ENCODE measurements around the gene WDR54.

DNA sequence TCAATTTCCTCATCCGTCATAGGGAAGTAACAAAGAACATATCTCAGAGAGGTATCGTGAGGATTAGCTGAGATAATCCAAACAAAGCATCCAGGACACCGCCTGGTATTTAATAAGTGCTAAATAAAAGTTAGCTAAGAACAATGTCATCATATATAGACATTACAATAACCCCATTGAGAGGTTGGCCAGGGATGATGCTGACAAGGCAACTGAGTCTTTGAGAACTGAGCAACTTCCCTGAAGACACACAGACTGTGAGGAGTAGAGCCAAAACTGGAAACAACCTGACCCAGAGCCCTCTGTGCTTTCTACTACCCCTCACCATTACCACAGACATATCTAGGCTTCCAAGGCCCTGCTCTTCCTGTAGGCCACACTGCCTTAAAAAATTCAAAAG, 39.8 kb upstream of the WDR54 start:
- TF ChIP-seq POLR2AphosphoS5 (IDR thresholded peaks at IDR 0.05; ENCODE audit: low read depth, low read length) (no peak), EZH2phosphoT487 (IDR thresholded peaks at IDR 0.05; ENCODE audit: borderline replicate concordance, low read depth) (no peak), YY1 (IDR thresholded peaks at IDR 0.05; ENCODE audit: low read depth) (no peak), JUND (IDR thresholded peaks at IDR 0.05) (no peak), TAF1 (IDR thresholded peaks at IDR 0.05; ENCODE audit: borderline replicate concordance, low read depth, low read length) (no peak), SIN3A (IDR thresholded peaks at IDR 0.05; ENCODE audit: borderline replicate concordance, low read depth, low read length) (no peak), GABPA (IDR thresholded peaks at IDR 0.05; ENCODE audit: low read depth) (no peak), GATA2 (CRISPR knock-in tag; IDR thresholded peaks at IDR 0.05) (no peak), SMC3 (IDR thresholded peaks at IDR 0.05; ENCODE audit: low read depth, low read length) (no peak), FOXJ3 (CRISPR knock-in tag; IDR thresholded peaks at IDR 0.05) (no peak), CHD2 (IDR thresholded peaks at IDR 0.05; ENCODE audit: low read length, partially characterized antibody) (no peak), FOSL2 (IDR thresholded peaks at IDR 0.05; ENCODE audit: borderline replicate concordance, low read depth) (no peak)
- TF ChIP-seq, protein P1, sequence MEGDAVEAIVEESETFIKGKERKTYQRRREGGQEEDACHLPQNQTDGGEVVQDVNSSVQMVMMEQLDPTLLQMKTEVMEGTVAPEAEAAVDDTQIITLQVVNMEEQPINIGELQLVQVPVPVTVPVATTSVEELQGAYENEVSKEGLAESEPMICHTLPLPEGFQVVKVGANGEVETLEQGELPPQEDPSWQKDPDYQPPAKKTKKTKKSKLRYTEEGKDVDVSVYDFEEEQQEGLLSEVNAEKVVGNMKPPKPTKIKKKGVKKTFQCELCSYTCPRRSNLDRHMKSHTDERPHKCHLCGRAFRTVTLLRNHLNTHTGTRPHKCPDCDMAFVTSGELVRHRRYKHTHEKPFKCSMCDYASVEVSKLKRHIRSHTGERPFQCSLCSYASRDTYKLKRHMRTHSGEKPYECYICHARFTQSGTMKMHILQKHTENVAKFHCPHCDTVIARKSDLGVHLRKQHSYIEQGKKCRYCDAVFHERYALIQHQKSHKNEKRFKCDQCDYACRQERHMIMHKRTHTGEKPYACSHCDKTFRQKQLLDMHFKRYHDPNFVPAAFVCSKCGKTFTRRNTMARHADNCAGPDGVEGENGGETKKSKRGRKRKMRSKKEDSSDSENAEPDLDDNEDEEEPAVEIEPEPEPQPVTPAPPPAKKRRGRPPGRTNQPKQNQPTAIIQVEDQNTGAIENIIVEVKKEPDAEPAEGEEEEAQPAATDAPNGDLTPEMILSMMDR (IDR thresholded peaks at IDR 0.05): no peak
- TF ChIP-seq, protein P2, sequence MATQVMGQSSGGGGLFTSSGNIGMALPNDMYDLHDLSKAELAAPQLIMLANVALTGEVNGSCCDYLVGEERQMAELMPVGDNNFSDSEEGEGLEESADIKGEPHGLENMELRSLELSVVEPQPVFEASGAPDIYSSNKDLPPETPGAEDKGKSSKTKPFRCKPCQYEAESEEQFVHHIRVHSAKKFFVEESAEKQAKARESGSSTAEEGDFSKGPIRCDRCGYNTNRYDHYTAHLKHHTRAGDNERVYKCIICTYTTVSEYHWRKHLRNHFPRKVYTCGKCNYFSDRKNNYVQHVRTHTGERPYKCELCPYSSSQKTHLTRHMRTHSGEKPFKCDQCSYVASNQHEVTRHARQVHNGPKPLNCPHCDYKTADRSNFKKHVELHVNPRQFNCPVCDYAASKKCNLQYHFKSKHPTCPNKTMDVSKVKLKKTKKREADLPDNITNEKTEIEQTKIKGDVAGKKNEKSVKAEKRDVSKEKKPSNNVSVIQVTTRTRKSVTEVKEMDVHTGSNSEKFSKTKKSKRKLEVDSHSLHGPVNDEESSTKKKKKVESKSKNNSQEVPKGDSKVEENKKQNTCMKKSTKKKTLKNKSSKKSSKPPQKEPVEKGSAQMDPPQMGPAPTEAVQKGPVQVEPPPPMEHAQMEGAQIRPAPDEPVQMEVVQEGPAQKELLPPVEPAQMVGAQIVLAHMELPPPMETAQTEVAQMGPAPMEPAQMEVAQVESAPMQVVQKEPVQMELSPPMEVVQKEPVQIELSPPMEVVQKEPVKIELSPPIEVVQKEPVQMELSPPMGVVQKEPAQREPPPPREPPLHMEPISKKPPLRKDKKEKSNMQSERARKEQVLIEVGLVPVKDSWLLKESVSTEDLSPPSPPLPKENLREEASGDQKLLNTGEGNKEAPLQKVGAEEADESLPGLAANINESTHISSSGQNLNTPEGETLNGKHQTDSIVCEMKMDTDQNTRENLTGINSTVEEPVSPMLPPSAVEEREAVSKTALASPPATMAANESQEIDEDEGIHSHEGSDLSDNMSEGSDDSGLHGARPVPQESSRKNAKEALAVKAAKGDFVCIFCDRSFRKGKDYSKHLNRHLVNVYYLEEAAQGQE (IDR thresholded peaks at IDR 0.05; ENCODE audit: low read depth, low read length): no peak
